PC-9 (cell line): ENCODE results near the gene ABCA7. TPM values are rescaled to one million over a fixed set of nuclear protein-coding genes. Genes with fewer than 3 reads are reported as not detected.

ENCODE experiments used
- BruUV-seq: library from RNA; stranded (reverse); fragments of 400-500 nt; replicated peaks from 2 replicates; lab custom pipeline; 2021; lab: Mats Ljungman, UMichigan
- CTCF ChIA-PET: fragments of 300-600 bp; sonication (Branson Sonifier 250); formaldehyde crosslinking; loops from one replicate; lab custom pipeline; 2022; ENCODE audit warnings: antibody characterized with exemption; lab: Charles Lee
- POLR2A ChIA-PET: fragments of 300-600 bp; sonication (Branson Sonifier 250); formaldehyde crosslinking; loops from one replicate; lab custom pipeline; 2022; ENCODE audit warnings: antibody characterized with exemption; ENCODE audit not compliant: unreplicated experiment; lab: Charles Lee
- DNase-seq, 2 experiments: peaks; one replicate each; pipeline versions ENCODE4 v3.0.0 to v3.0.0-alpha.2; 2015 to 2022; ENCODE audit warnings: mixed read lengths in 1 of 2
- H2AFZ ChIP-seq: fragments of 200-600 bp; sonication (generic); 2 replicates; pipeline ENCODE4 v1.8.1; 2017; ENCODE audit warnings: antibody characterized with exemption
- H3F3A ChIP-seq: fragments of 200-600 bp; sonication (generic); 2 replicates; pipeline ENCODE4 v1.8.1; 2017; ENCODE audit warnings: antibody characterized with exemption, mild to moderate bottlenecking, low read depth; ENCODE audit not compliant: insufficient read depth
- H3K27ac ChIP-seq: fragments of 200-600 bp; sonication (generic); 2 replicates; pipeline ENCODE4 v1.6.1; 2016; ENCODE audit warnings: mixed run types
- H3K27me3 ChIP-seq: fragments of 200-600 bp; sonication (generic); 2 replicates; pipeline ENCODE4 v1.6.1; 2016; ENCODE audit warnings: low read depth, mixed run types; ENCODE audit not compliant: insufficient read depth
- H3K36me3 ChIP-seq: fragments of 200-600 bp; sonication (generic); 2 replicates; pipeline ENCODE4 v1.6.1; 2016; ENCODE audit warnings: low read depth, mixed run types
- H3K4me1 ChIP-seq: fragments of 200-600 bp; sonication (generic); replicated peaks from 2 replicates; pipeline ENCODE4 v1.6.1; 2016; ENCODE audit warnings: mixed run types; ENCODE audit not compliant: insufficient read depth
- H3K4me2 ChIP-seq: fragments of 200-600 bp; sonication (generic); 2 replicates; pipeline ENCODE4 v1.6.1; 2017; ENCODE audit warnings: mixed run types
- H3K4me3 ChIP-seq: fragments of 200-600 bp; sonication (generic); 2 replicates; pipeline ENCODE4 v1.6.1; 2016; ENCODE audit warnings: mixed run types
- H3K79me2 ChIP-seq: fragments of 200-600 bp; sonication (generic); 2 replicates; pipeline ENCODE4 v1.6.1; 2017; ENCODE audit warnings: low read depth, mixed run types
- H3K9me2 ChIP-seq: fragments of 200-600 bp; sonication (generic); 2 replicates; pipeline ENCODE4 v1.8.1; 2017; ENCODE audit warnings: mild to moderate bottlenecking; ENCODE audit not compliant: insufficient read depth
- H3K9me3 ChIP-seq: fragments of 200-600 bp; sonication (generic); 2 replicates; pipeline ENCODE4 v1.8.1; 2016; ENCODE audit warnings: low read depth; ENCODE audit not compliant: insufficient read depth
- H4K20me1 ChIP-seq: fragments of 200-600 bp; sonication (generic); 2 replicates; pipeline ENCODE4 v1.8.1; 2017; ENCODE audit not compliant: insufficient read depth
- EZH2 ChIP-seq: fragments of 200-600 bp; sonication (generic); IDR thresholded peaks from 2 replicates; pipeline ENCODE4 v1.8.0; 2017; ENCODE audit warnings: antibody characterized with exemption, low read depth
- intact Hi-C: fragments of 100-400 bp; cut with micrococcal nuclease; formaldehyde crosslinking; loops from one replicate; pipeline ENCODE4 v1.10.0; 2022; ENCODE audit not compliant: unreplicated experiment
- total RNA-seq: library from RNA; stranded (reverse); gene quantifications from 2 replicates; pipeline ENCODE4 v1.2.3, GENCODE V29; 2021
- TF ChIP-seq, protein P1 (sequence below): fragments of 200-600 bp; sonication (generic); conservative IDR thresholded peaks from 2 replicates; pipeline ENCODE4 v1.6.1; 2017; ENCODE audit warnings: mixed run types, antibody characterized with exemption, mild to moderate bottlenecking, moderate library complexity

ABCA7 gene
- total RNA-seq, 1 experiment from 2014 or later = 29.9 TPM

GRCh38 chr19:1060689-1061088 lies 20.8 kb downstream of the ABCA7 start:
- intact Hi-C loops = no loop called here
- CTCF ChIA-PET = no interaction called here

DNA sequence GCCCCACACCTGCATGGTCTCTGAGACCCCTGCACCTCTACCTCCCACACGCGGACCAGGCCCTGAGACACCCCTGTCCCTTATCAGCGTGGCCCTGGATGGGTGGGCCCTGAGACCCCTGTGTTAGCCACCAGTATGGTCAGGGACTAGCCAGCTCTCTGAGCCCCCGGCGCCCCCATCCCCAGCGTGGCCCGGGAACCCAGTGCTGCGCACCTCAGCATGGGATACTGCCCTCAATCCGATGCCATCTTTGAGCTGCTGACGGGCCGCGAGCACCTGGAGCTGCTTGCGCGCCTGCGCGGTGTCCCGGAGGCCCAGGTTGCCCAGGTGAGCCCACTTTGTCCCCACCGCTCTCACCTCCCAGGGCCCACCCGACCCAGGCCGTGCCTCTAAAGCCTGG lies 22.1 kb downstream of the ABCA7 start:
- no peaks in the 10 kb centered on the region for H3K9me3 ChIP-seq
- H3K4me2 ChIP-seq = no peak overlapping the region
- no peaks in the 10 kb centered on the region for H3K36me3 ChIP-seq
- CTCF ChIA-PET = no interaction called here
- H3K4me3 ChIP-seq = no peak overlapping the region
- POLR2A ChIA-PET = no interaction called here
- H3K79me2 ChIP-seq = no peaks in the 10 kb centered on the region
- H2AFZ ChIP-seq = no peak overlapping the region
- no peaks in the 10 kb centered on the region for H3K27me3 ChIP-seq
- H3F3A ChIP-seq = peaks cover 26% of the 10 kb centered on the region
- H3K9me2 ChIP-seq = no peaks in the 10 kb centered on the region
- intact Hi-C loops = no loop called here
- H4K20me1 ChIP-seq = no peaks in the 10 kb centered on the region
- TF ChIP-seq EZH2 = no peak
- TF ChIP-seq, protein P1, sequence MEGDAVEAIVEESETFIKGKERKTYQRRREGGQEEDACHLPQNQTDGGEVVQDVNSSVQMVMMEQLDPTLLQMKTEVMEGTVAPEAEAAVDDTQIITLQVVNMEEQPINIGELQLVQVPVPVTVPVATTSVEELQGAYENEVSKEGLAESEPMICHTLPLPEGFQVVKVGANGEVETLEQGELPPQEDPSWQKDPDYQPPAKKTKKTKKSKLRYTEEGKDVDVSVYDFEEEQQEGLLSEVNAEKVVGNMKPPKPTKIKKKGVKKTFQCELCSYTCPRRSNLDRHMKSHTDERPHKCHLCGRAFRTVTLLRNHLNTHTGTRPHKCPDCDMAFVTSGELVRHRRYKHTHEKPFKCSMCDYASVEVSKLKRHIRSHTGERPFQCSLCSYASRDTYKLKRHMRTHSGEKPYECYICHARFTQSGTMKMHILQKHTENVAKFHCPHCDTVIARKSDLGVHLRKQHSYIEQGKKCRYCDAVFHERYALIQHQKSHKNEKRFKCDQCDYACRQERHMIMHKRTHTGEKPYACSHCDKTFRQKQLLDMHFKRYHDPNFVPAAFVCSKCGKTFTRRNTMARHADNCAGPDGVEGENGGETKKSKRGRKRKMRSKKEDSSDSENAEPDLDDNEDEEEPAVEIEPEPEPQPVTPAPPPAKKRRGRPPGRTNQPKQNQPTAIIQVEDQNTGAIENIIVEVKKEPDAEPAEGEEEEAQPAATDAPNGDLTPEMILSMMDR = no peak
- H3K4me1 ChIP-seq = peaks cover 19% of the 10 kb centered on the region
- no TSS peak for BruUV-seq
- no peak overlapping the region for H3K27ac ChIP-seq
- DNase-seq = no peak

More at GRCh38 chr19:1060689-1061088, 20.8 kb downstream of the ABCA7 start:
- Histone ChIP-seq H3K36me3 (no peaks in the 10 kb centered on the region), H3K9me3 (no peaks in the 10 kb centered on the region), H2AFZ (no peak overlapping the region), H3K79me2 (no peaks in the 10 kb centered on the region), H3K27ac (no peak overlapping the region), H3K4me2 (no peak overlapping the region), H4K20me1 (no peaks in the 10 kb centered on the region), H3K9me2 (no peaks in the 10 kb centered on the region), H3K27me3 (no peaks in the 10 kb centered on the region), H3F3A (peaks cover 19% of the 10 kb centered on the region), H3K4me3 (no peak overlapping the region), H3K4me1 (peaks cover 8% of the 10 kb centered on the region)
- TF ChIP-seq EZH2 = no peak
- BruUV-seq = no TSS peak
- no peak for DNase-seq
- POLR2A ChIA-PET = no interaction called here

DNA sequence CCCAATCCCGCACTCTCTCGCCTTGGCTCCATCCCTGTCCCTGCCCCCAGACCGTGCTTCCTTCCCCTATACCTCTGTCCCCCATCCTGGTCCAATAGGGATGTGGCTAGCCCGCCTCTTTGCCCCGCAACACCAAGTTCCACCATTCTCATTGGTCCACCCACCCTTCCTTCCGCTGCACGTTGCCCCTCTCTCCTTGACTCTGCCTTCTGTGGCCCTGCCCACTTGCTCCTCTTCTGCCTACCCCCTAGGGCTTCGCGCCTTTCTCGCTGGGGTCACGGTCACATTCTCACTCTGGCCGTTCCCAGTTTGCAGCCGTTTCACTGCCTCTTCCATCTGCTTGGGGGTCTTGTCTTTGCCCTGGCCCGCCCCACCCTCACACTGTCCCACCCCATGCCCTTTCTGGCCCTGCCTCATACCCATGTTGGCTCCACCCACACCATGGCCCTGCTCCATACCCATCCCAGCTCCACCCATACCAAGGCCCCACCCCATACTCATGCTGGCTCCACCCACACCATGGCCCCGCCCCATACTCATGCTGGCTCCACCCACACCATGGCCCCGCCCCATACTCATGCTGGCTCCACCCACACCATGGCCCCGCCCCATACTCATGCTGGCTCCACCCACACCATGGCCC lies 22.6 kb downstream of the ABCA7 start:
- Histone ChIP-seq H3K36me3 (no peaks in the 10 kb centered on the region), H3K27me3 (no peaks in the 10 kb centered on the region)
- intact Hi-C loops = no loop called here

More for the DNA sequence above, 22.6 kb downstream of the ABCA7 start:
- Histone ChIP-seq H3K79me2 (no peaks in the 10 kb centered on the region), H2AFZ (no peak overlapping the region), H3F3A (peaks cover 26% of the 10 kb centered on the region), H4K20me1 (no peaks in the 10 kb centered on the region), H3K4me2 (no peak overlapping the region), H3K4me3 (no peak overlapping the region), H3K9me3 (no peaks in the 10 kb centered on the region), H3K4me1 (peaks cover 19% of the 10 kb centered on the region), H3K9me2 (no peaks in the 10 kb centered on the region), H3K27ac (no peak overlapping the region)
- POLR2A ChIA-PET = no interaction called here
- no peak for TF ChIP-seq EZH2
- TF ChIP-seq, protein P1 = no peak
- no peak for DNase-seq
- CTCF ChIA-PET = no interaction called here
- BruUV-seq = no TSS peak
